K562 (cell line): ENCODE results near the gene NRF1.

Experiments
- BHLHE40 ChIP-seq: IDR thresholded peaks from 2 replicates; pipeline ENCODE4 v1.6.1; 2011; ENCODE audit warnings: low read length, improper control_type of control experiment
- CTCF ChIP-seq, 3 experiments: IDR thresholded peaks in 2 of 3; conservative IDR thresholded peaks in 1 of 3; 2 replicates each; pipeline ENCODE4 v1.5.1; 2011 to 2012; ENCODE audit warnings: low read length in 3 of 3, mild to moderate bottlenecking in 3 of 3, control low read depth in 2 of 3, improper control_type of control experiment in 1 of 3, inconsistent platforms in 1 of 3, low read depth in 1 of 3, mixed read lengths in 1 of 3, moderate library complexity in 1 of 3; ENCODE audit not compliant: insufficient read depth in 2 of 3
- FOXK2 ChIP-seq, 2 experiments: fragments of 450-650 bp; IDR thresholded peaks in 1 of 2; conservative IDR thresholded peaks in 1 of 2; 2 replicates each; pipeline ENCODE4 v1.6.1; 2016; ENCODE audit warnings: low read depth in 2 of 2, mild to moderate bottlenecking in 1 of 2
- JUNB ChIP-seq: fragments of 450-650 bp; formaldehyde crosslinking; conservative IDR thresholded peaks from 2 replicates; pipeline ENCODE4 v1.4.0; 2020; ENCODE audit warnings: mild to moderate bottlenecking
- LARP7 ChIP-seq: fragments of 450-650 bp; IDR thresholded peaks from 2 replicates; pipeline ENCODE4 v1.6.1; 2016
- MYC ChIP-seq, 2 experiments: fragments of 250-450 bp in 1 of 2; sonication (Bioruptor Pico) in 1 of 2; IDR thresholded peaks; 2 replicates each; pipeline versions ENCODE4 v1.5.1 to v1.6.1; 2012 to 2021; ENCODE audit warnings: low read depth in 2 of 2, borderline replicate concordance in 1 of 2, improper control_type of control experiment in 1 of 2, low read length in 1 of 2, mild to moderate bottlenecking in 1 of 2, moderate library complexity in 1 of 2
- NR3C1 ChIP-seq: sonication (generic); formaldehyde crosslinking; IDR thresholded peaks from 2 replicates; pipeline ENCODE4 v1.8.1; 2022; ENCODE audit warnings: missing genetic modification reagents
- POLR2A ChIP-seq: fragments of 450-650 bp; conservative IDR thresholded peaks from 2 replicates; pipeline ENCODE4 v1.6.1; 2016
- ZNF24 ChIP-seq: fragments of 450-650 bp; IDR thresholded peaks from 2 replicates; pipeline ENCODE4 v1.6.1; 2016
- ZNF398 ChIP-seq: fragments of 250-450 bp; sonication (Bioruptor Pico); IDR thresholded peaks from 2 replicates; pipeline ENCODE4 v1.8.0; 2021; ENCODE audit warnings: moderate library complexity, mild to moderate bottlenecking, inconsistent platforms

- TF ChIP-seq POLR2A, result no peak
- TF ChIP-seq JUNB (CRISPR knock-in tag), result no peak
- TF ChIP-seq ZNF398 (CRISPR knock-in tag), result no peak
- TF ChIP-seq BHLHE40, result no peak
- no peak for TF ChIP-seq NR3C1 (CRISPR knock-in tag)
- no peak for TF ChIP-seq MYC (IDR thresholded peaks at IDR 0.05; ENCODE audit: low read depth, low read length)
- no peak for TF ChIP-seq MYC (CRISPR knock-in tag; IDR thresholded peaks at IDR 0.05; ENCODE audit: borderline replicate concordance, low read depth)
- TF ChIP-seq FOXK2 (conservative IDR thresholded peaks at IDR 0.05 in 1 of 2, IDR thresholded peaks at IDR 0.05 in 1 of 2; ENCODE audit: low read depth in 2 of 2), result no peak
- TF ChIP-seq ZNF24, result no peak
- TF ChIP-seq LARP7, result no peak
- TF ChIP-seq CTCF (IDR thresholded peaks at IDR 0.05 in 2 of 3, conservative IDR thresholded peaks at IDR 0.05 in 1 of 3; ENCODE audit: insufficient read depth in 2 of 3, low read depth in 1 of 3, low read length in 3 of 3), result no peak
These were observed 122.9 kb downstream of the NRF1 start for GRCh38 chr7:129734400-129734799.
